HCT116 (cell line): Measurements from ENCODE around the gene METRN. TPM values are rescaled to one million over a fixed set of nuclear protein-coding genes. Genes with fewer than 3 reads are reported as not detected.
A peak's percentile ranks its signal among the peaks of the same experiment; 100 is the strongest.

Source experiments
- ATAC-seq: fragments of 200-7000 bp; cut with Tn5 transposase; 2 replicates; pipeline ENCODE4 v1.9.1; 2020; ENCODE audit warnings: mild to moderate bottlenecking, moderate library complexity
- BruUV-seq: library from RNA; stranded (reverse); fragments of 400-500 nt; replicated peaks from 2 replicates; lab custom pipeline; 2021; lab: Mats Ljungman, UMichigan
- CTCF ChIA-PET: fragments of 300-600 bp; sonication (Branson Sonifier 250); formaldehyde crosslinking; loops from one replicate; lab custom pipeline; 2021; ENCODE audit warnings: antibody characterized with exemption; lab: Charles Lee
- POLR2A ChIA-PET: fragments of 300-600, 350-600 bp; sonication (Branson Sonifier 250); formaldehyde crosslinking; loops from one replicate; lab custom pipeline; 2021; ENCODE audit warnings: antibody characterized with exemption; lab: Charles Lee
- RAD21 ChIA-PET, 2 experiments: fragments of 300-600 bp; sonication (Branson Sonifier 250); formaldehyde crosslinking; loops; one replicate each; lab custom pipeline; 2023; ENCODE audit warnings: low total read pairs in 2 of 2; ENCODE audit not compliant: uncharacterized antibody in 2 of 2, unreplicated experiment in 2 of 2, low non-redundant PET in 1 of 2; lab: Charles Lee
- DNase-seq: peaks from one replicate; pipeline ENCODE4 v3.0.0-alpha.2; 2010; ENCODE audit warnings: low read depth, low spot score
- H2AFZ ChIP-seq: fragments of 200-600 bp; shearing (Covaris generic), sonication (generic); 2 replicates; pipeline ENCODE4 v1.6.1; 2017; ENCODE audit warnings: low read depth, mixed run types, mixed read lengths, antibody characterized with exemption, low read length; ENCODE audit not compliant: poor library complexity, severe bottlenecking
- H3K27ac ChIP-seq: 2 replicates; pipeline ENCODE4 v1.5.1; 2012; ENCODE audit warnings: low read depth, low read length
- H3K27me3 ChIP-seq: fragments of 200-600 bp; sonication (generic); 2 replicates; pipeline ENCODE4 v1.6.1; 2016; ENCODE audit warnings: mixed run types, low read length, mixed read lengths; ENCODE audit not compliant: insufficient read depth
- H3K36me3 ChIP-seq, 2 experiments: fragments of 200-500 bp in 1 of 2; fragments of 200-600 bp in 1 of 2; sonication (Bioruptor generic) in 1 of 2; sonication (generic) in 1 of 2; 2 replicates each; pipeline versions ENCODE4 v1.5.1 to v1.6.1; 2014 to 2016; ENCODE audit warnings: low read length in 2 of 2, inconsistent platforms in 1 of 2, mixed read lengths in 1 of 2, mixed run types in 1 of 2; ENCODE audit not compliant: insufficient read depth in 2 of 2, control insufficient read depth in 1 of 2
- H3K4me1 ChIP-seq, 2 experiments: fragments of 200-600 bp in 1 of 2; sonication (generic) in 1 of 2; 2 replicates each; pipeline versions ENCODE4 v1.5.1 to v1.6.1; 2012 to 2017; ENCODE audit warnings: low read length in 2 of 2, inconsistent platforms in 1 of 2, mild to moderate bottlenecking in 1 of 2, mixed read lengths in 1 of 2, mixed run types in 1 of 2, moderate library complexity in 1 of 2; ENCODE audit not compliant: insufficient read depth in 2 of 2, control insufficient read depth in 1 of 2
- H3K4me2 ChIP-seq: fragments of 200-600 bp; sonication (generic); 2 replicates; pipeline ENCODE4 v1.6.1; 2017; ENCODE audit warnings: mixed run types, low read length, mixed read lengths
- H3K4me3 ChIP-seq, 2 experiments: fragments of 200-600 bp in 1 of 2; sonication (generic) in 1 of 2; replicated peaks in 1 of 2; 2 replicates each; pipeline ENCODE4 v1.5.1; 2011 to 2016; ENCODE audit warnings: low read length in 2 of 2, control low read depth in 1 of 2, low read depth in 1 of 2, mild to moderate bottlenecking in 1 of 2, mixed read lengths in 1 of 2, mixed run types in 1 of 2
- H3K79me2 ChIP-seq: fragments of 200-600 bp; sonication (generic); 2 replicates; pipeline ENCODE4 v1.6.1; 2017; ENCODE audit warnings: mild to moderate bottlenecking, mixed run types, low read length, moderate library complexity, mixed read lengths; ENCODE audit not compliant: insufficient read depth
- H3K9ac ChIP-seq: fragments of 200-600 bp; sonication (generic); 2 replicates; pipeline ENCODE4 v1.6.1; 2016; ENCODE audit warnings: low read length, mixed read lengths
- H3K9me2 ChIP-seq: fragments of 200-600 bp; sonication (generic), shearing (Covaris generic); 2 replicates; pipeline ENCODE4 v1.6.1; 2017; ENCODE audit warnings: mixed run types, mild to moderate bottlenecking, moderate library complexity; ENCODE audit not compliant: insufficient read depth
- H3K9me3 ChIP-seq, 2 experiments: fragments of 200-500 bp in 1 of 2; fragments of 200-600 bp in 1 of 2; sonication (Bioruptor generic) in 1 of 2; sonication (generic) in 1 of 2; 2 replicates each; pipeline ENCODE4 v1.6.1; 2014 to 2017; ENCODE audit warnings: low read length in 2 of 2, mixed read lengths in 2 of 2, inconsistent platforms in 1 of 2, low read depth in 1 of 2, mild to moderate bottlenecking in 1 of 2, mixed run types in 1 of 2, moderate library complexity in 1 of 2; ENCODE audit not compliant: control insufficient read depth in 1 of 2, insufficient read depth in 1 of 2
- H4K20me1 ChIP-seq: fragments of 200-600 bp; sonication (generic), shearing (Covaris generic); 2 replicates; pipeline ENCODE4 v1.6.1; 2017; ENCODE audit warnings: mixed run types, mild to moderate bottlenecking, moderate library complexity; ENCODE audit not compliant: insufficient read depth
- ELF1 ChIP-seq: IDR thresholded peaks from 2 replicates; pipeline ENCODE4 v1.6.1; 2012; ENCODE audit warnings: low read depth, borderline replicate concordance
- FOSL1 ChIP-seq: IDR thresholded peaks from 2 replicates; pipeline ENCODE4 v1.6.1; 2012; ENCODE audit warnings: low read depth
- JUND ChIP-seq: IDR thresholded peaks from 2 replicates; pipeline ENCODE4 v1.6.1; 2012
- SRF ChIP-seq: IDR thresholded peaks from 2 replicates; pipeline ENCODE4 v1.6.1; 2012; ENCODE audit warnings: low read depth
- TCF7L2 ChIP-seq: IDR thresholded peaks from 2 replicates; pipeline ENCODE4 v1.7.0; 2011; ENCODE audit warnings: borderline replicate concordance, inconsistent platforms; ENCODE audit not compliant: insufficient read depth, insufficient read length; ENCODE audit errors: extremely low read depth
- intact Hi-C: fragments of 100-400 bp; cut with micrococcal nuclease; formaldehyde crosslinking; loops from 2 replicates; pipeline ENCODE4 v1.10.0; 2022
- total RNA-seq: library from RNA; stranded (reverse); gene quantifications from one replicate; pipeline ENCODE4 v1.2.1, GENCODE V29; 2021; ENCODE audit not compliant: unreplicated experiment
- TF ChIP-seq, protein P1 (sequence below): IDR thresholded peaks from 2 replicates; pipeline ENCODE4 v1.6.1; 2011; ENCODE audit warnings: mild to moderate bottlenecking, low read length, moderate library complexity; ENCODE audit not compliant: insufficient replicate concordance; ENCODE audit errors: extremely low read depth

The METRN gene
- total RNA-seq, 1 experiment from 2014 or later, result 193 TPM

GRCh38 chr16:763369-764183, 48.7 kb downstream of the METRN start:
- peak overlapping the region; percentile 97; the same call in 1 of the 2 replicates for H3K27ac ChIP-seq
- no peaks in the 10 kb centered on the region for H4K20me1 ChIP-seq
- ChIA-PET RAD21 (no interaction called here), POLR2A (no interaction called here), CTCF (no interaction called here)
- H3K9me2 ChIP-seq, result no peaks in the 10 kb centered on the region
- TF ChIP-seq JUND (no peak), TCF7L2 (no peak), FOSL1 (no peak), SRF (no peak), ELF1 (no peak)
- TF ChIP-seq, protein P1, sequence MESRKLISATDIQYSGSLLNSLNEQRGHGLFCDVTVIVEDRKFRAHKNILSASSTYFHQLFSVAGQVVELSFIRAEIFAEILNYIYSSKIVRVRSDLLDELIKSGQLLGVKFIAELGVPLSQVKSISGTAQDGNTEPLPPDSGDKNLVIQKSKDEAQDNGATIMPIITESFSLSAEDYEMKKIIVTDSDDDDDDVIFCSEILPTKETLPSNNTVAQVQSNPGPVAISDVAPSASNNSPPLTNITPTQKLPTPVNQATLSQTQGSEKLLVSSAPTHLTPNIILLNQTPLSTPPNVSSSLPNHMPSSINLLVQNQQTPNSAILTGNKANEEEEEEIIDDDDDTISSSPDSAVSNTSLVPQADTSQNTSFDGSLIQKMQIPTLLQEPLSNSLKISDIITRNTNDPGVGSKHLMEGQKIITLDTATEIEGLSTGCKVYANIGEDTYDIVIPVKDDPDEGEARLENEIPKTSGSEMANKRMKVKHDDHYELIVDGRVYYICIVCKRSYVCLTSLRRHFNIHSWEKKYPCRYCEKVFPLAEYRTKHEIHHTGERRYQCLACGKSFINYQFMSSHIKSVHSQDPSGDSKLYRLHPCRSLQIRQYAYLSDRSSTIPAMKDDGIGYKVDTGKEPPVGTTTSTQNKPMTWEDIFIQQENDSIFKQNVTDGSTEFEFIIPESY, result no peak
- H3K9me3 ChIP-seq, result no peaks in the 10 kb centered on the region
- peak overlapping the region; percentile 99; the same call in 1 of the 2 replicates for H3K4me2 ChIP-seq
- H3K4me3 ChIP-seq, result no peak overlapping the region
- no peak for DNase-seq
- BruUV-seq, result no TSS peak
- no peak overlapping the region for H3K9ac ChIP-seq
- intact Hi-C loops, result no loop called here
- H3K4me1 ChIP-seq, result peaks cover 34 to 47% of the 10 kb centered on the region in 2 experiments
- H3K36me3 ChIP-seq, result peaks cover 7 to 11% of the 10 kb centered on the region in 2 experiments; a peak in 3 of 4 replicates
- H3K27me3 ChIP-seq, result no peaks in the 10 kb centered on the region
- no peak for ATAC-seq
- peaks cover 26% of the 10 kb centered on the region for H3K79me2 ChIP-seq
- no peak overlapping the region for H2AFZ ChIP-seq
